Measurements from ENCODE around the gene DSCAML1. TPM values are rescaled to one million over a fixed set of nuclear protein-coding genes. Genes with fewer than 3 reads are reported as not detected.

Gene DSCAML1
- total and polyA plus RNA-seq, 4 experiments from 2014 or later: 1.00 to 1.0 TPM; not detected in 2

GRCh38 chr11:117412653-117413275 is 384.3 kb downstream of the DSCAML1 start:
- no peaks in the 10 kb centered on the region for H3K27me3 Mint-ChIP-seq
- ChIA-PET CTCF (ENCODE audit: partially characterized antibody) (interaction anchor here (7.3 kb wide), 1 partner anchor 14 kb away, joined by 36 read pairs; no protein-coding TSS in a partner anchor), POLR2A (ENCODE audit: partially characterized antibody) (no interaction called here)
- H3K27ac Mint-ChIP-seq: peak overlapping the region in 1 of 7 donors; percentile 2
- Histone ChIP-seq H3K36me3 (ENCODE audit: insufficient read depth, low read length) (peaks cover 16% of the 10 kb centered on the region), H3K27me3 (ENCODE audit: insufficient read depth, low read length) (no peaks in the 10 kb centered on the region), H3K27ac (ENCODE audit: low read depth, low read length) (no peak overlapping the region), H3K9me3 (ENCODE audit: control insufficient read depth in 1 of 2, low read length in 2 of 2) (no peaks in the 10 kb centered on the region), H3K4me3 (ENCODE audit: low read length in 2 of 2) (no peak overlapping the region), H3K4me1 (ENCODE audit: insufficient read depth, low read length) (no peaks in the 10 kb centered on the region)
- H3K4me3 Mint-ChIP-seq: no peak overlapping the region
- peaks cover 25 to 37% of the 10 kb centered on the region in 2 donors for H3K36me3 Mint-ChIP-seq
- H3K9me3 Mint-ChIP-seq: peaks cover 0 to 2% (median 0%) of the 10 kb centered on the region in 8 donors
- no peaks in the 10 kb centered on the region for H3K4me1 Mint-ChIP-seq
- intact Hi-C loops (cut with micrococcal nuclease): no loop called here
- DNase-seq: no peak

DNA sequence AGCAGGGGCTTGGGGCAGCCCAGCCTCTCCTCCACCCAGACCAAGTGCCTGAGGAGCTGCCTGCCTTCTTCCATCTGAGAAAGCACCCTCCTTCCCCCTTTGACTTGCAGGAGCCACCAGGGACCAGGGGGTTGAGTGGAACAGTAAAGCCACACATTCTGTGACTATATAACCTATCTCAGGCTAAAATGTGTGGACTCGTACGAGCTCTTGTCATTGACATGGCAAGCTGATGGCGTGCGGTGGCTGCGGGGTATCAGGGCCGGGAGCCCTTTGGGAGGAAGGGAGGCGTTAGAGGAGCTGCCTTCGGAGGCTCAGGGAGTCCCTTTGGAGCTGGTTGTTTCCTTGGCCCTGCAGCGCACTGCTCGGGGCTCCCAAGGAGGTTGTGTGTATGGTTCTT is 384.8 kb downstream of the DSCAML1 start:
- Mint-ChIP-seq H3K9me3 (peaks cover 0 to 2% (median 0%) of the 10 kb centered on the region in 8 donors), H3K36me3 (peaks cover 27 to 39% of the 10 kb centered on the region in 2 donors), H3K4me1 (no peaks in the 10 kb centered on the region), H3K4me3 (no peak overlapping the region), H3K27me3 (no peaks in the 10 kb centered on the region), H3K27ac (no peak overlapping the region)
- DNase-seq: no peak
- ChIA-PET CTCF (ENCODE audit: partially characterized antibody) (interaction anchor here (7.3 kb wide), 1 partner anchor 14 kb away, joined by 36 read pairs; no protein-coding TSS in a partner anchor), POLR2A (ENCODE audit: partially characterized antibody) (no interaction called here)
- Histone ChIP-seq H3K4me3 (ENCODE audit: low read length in 2 of 2) (no peak overlapping the region), H3K27me3 (ENCODE audit: insufficient read depth, low read length) (no peaks in the 10 kb centered on the region), H3K27ac (ENCODE audit: low read depth, low read length) (no peak overlapping the region), H3K36me3 (ENCODE audit: insufficient read depth, low read length) (peaks cover 16% of the 10 kb centered on the region), H3K9me3 (ENCODE audit: control insufficient read depth in 1 of 2, low read length in 2 of 2) (no peaks in the 10 kb centered on the region), H3K4me1 (ENCODE audit: insufficient read depth, low read length) (no peaks in the 10 kb centered on the region)
- intact Hi-C loops (cut with micrococcal nuclease): no loop called here

DNA sequence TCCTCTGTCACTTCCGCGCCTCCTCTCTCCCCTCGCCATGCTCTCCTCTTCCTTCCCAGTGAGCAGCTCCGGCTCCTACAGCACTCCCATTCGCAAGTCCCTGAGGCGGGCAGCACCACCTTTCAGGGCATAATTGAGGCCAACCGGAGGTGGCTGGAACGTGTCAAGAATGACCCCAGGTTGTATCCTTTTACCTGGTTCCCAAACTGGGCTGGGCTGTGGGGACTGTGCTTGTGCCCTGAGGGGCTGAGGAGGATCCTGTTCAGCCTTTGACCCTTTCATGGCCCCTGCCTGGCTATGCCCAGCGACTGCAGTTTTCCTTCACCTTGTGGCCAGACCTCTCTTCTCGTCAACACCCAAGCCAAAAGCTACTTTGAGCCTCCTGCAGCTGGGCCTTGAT is 385.3 kb downstream of the DSCAML1 start:
- Histone ChIP-seq H3K36me3 (ENCODE audit: insufficient read depth, low read length) (peaks cover 16% of the 10 kb centered on the region), H3K9me3 (ENCODE audit: control insufficient read depth in 1 of 2, low read length in 2 of 2) (no peaks in the 10 kb centered on the region), H3K4me1 (ENCODE audit: insufficient read depth, low read length) (no peaks in the 10 kb centered on the region), H3K27me3 (ENCODE audit: insufficient read depth, low read length) (no peaks in the 10 kb centered on the region), H3K4me3 (ENCODE audit: low read length in 2 of 2) (no peak overlapping the region), H3K27ac (ENCODE audit: low read depth, low read length) (no peak overlapping the region)
- Mint-ChIP-seq H3K27ac (no peak overlapping the region), H3K36me3 (peaks cover 27 to 39% of the 10 kb centered on the region in 2 donors), H3K4me3 (no peak overlapping the region), H3K9me3 (peaks cover 0 to 2% (median 0%) of the 10 kb centered on the region in 8 donors), H3K27me3 (no peaks in the 10 kb centered on the region), H3K4me1 (no peaks in the 10 kb centered on the region)
- intact Hi-C loops (cut with micrococcal nuclease): no loop called here
- POLR2A ChIA-PET (ENCODE audit: partially characterized antibody): no interaction called here
- DNase-seq: no peak
- CTCF ChIA-PET (ENCODE audit: partially characterized antibody): interaction anchor here (7.3 kb wide), 1 partner anchor 15 kb away, joined by 36 read pairs; no protein-coding TSS in a partner anchor

DNA sequence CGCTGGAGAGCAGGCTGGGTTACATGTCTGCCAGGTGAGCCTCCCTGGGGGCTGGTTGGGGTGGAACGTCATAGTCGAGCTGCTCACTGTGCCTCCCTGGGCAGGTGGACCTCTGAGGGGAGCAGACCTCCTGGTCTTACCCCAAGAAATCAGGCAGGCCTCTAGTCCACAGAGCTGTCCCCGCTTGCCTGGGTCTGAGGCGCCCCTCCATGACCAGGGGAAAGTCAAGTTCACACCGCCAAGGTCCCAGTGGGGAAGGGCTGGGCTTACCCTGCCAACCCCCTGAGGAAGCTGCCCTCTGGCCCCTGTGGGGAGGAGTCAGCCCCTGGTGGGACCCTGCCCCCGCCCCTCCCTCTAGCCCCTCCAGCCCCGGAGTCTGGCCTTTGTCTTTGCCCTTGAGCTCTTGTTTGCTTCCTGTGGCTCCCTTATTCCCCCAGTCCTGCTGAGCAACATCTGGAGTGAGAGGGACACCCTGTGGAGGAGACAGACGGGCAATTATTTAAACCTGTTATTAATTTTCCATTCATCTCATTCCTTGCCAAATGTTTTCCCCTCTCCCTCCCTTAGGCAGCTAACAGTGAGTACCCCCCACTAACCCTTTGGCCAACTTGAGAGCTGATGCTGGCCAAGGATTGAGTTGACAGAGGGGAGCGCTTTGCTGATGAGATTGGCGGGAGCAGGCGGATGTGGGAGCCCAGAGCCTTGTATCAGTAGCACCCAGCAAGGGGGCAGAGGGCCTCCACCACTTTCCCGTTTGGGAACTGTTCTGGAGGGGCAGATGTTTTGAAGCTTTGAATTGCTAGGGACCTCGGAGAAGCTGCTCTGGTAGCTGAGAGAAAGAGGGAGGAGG is 385.9 kb downstream of the DSCAML1 start:
- no peaks in the 10 kb centered on the region for H3K9me3 ChIP-seq (ENCODE audit: control insufficient read depth in 1 of 2, low read length in 2 of 2)
- peaks cover 0 to 7% (median 3%) of the 10 kb centered on the region in 8 donors for H3K9me3 Mint-ChIP-seq
- H3K27me3 Mint-ChIP-seq: no peaks in the 10 kb centered on the region
- H3K4me3 Mint-ChIP-seq: no peak overlapping the region
- no peaks in the 10 kb centered on the region for H3K4me1 ChIP-seq (ENCODE audit: insufficient read depth, low read length)
- no peak overlapping the region for H3K27ac ChIP-seq (ENCODE audit: low read depth, low read length)
- no peaks in the 10 kb centered on the region for H3K27me3 ChIP-seq (ENCODE audit: insufficient read depth, low read length)
- intact Hi-C loops (cut with micrococcal nuclease): no loop called here
- ChIA-PET CTCF (ENCODE audit: partially characterized antibody) (interaction anchor here (7.3 kb wide), 1 partner anchor 16 kb away, joined by 36 read pairs; no protein-coding TSS in a partner anchor), POLR2A (ENCODE audit: partially characterized antibody) (no interaction called here)
- H3K36me3 Mint-ChIP-seq: peaks cover 33 to 45% of the 10 kb centered on the region in 2 donors
- H3K4me3 ChIP-seq (ENCODE audit: low read length in 2 of 2): no peak overlapping the region
- H3K4me1 Mint-ChIP-seq: no peaks in the 10 kb centered on the region
- no peak for DNase-seq
- H3K36me3 ChIP-seq (ENCODE audit: insufficient read depth, low read length): peaks cover 16% of the 10 kb centered on the region
- H3K27ac Mint-ChIP-seq: no peak overlapping the region

GRCh38 chr11:117410238-117410637 is 386.8 kb downstream of the DSCAML1 start:
- Histone ChIP-seq H3K27ac (ENCODE audit: low read depth, low read length) (no peak overlapping the region), H3K36me3 (ENCODE audit: insufficient read depth, low read length) (peaks cover 16% of the 10 kb centered on the region), H3K9me3 (ENCODE audit: control insufficient read depth in 1 of 2, low read length in 2 of 2) (no peaks in the 10 kb centered on the region), H3K4me1 (ENCODE audit: insufficient read depth, low read length) (no peaks in the 10 kb centered on the region), H3K4me3 (ENCODE audit: low read length in 2 of 2) (no peak overlapping the region), H3K27me3 (ENCODE audit: insufficient read depth, low read length) (no peaks in the 10 kb centered on the region)
- Mint-ChIP-seq H3K4me3 (no peak overlapping the region), H3K9me3 (peaks cover 0 to 16% (median 11%) of the 10 kb centered on the region in 8 donors), H3K27ac (no peak overlapping the region), H3K4me1 (no peaks in the 10 kb centered on the region), H3K27me3 (no peaks in the 10 kb centered on the region), H3K36me3 (peaks cover 41 to 53% of the 10 kb centered on the region in 2 donors)
- intact Hi-C loops (cut with micrococcal nuclease): no loop called here
- CTCF ChIA-PET (ENCODE audit: partially characterized antibody): interaction anchor here (7.3 kb wide), 1 partner anchor 16 kb away, joined by 36 read pairs; no protein-coding TSS in a partner anchor
- DNase-seq: no peak
- POLR2A ChIA-PET (ENCODE audit: partially characterized antibody): no interaction called here

DNA sequence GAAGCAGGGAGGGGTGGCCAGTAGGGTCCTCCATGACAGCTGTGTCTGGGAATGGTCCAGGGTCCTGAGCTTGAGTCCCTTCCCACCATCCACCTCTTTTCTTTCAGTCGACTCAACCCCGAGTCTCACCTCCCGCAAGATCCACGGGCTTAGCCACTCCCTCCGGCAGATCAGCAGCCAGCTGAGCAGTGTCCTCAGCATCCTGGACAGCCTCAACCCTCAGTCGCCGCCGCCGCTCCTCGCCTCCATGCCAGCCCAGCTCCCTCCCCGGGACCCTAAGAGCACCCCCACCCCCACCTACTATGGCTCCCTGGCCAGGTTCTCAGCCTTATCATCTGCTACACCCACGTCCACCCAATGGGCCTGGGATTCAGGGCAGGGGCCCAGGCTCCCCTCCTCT is 387.5 kb downstream of the DSCAML1 start:
- intact Hi-C loops (cut with micrococcal nuclease): no loop called here
- Histone ChIP-seq H3K4me3 (ENCODE audit: low read length in 2 of 2) (no peak overlapping the region), H3K4me1 (ENCODE audit: insufficient read depth, low read length) (no peaks in the 10 kb centered on the region), H3K27me3 (ENCODE audit: insufficient read depth, low read length) (no peaks in the 10 kb centered on the region), H3K27ac (ENCODE audit: low read depth, low read length) (no peak overlapping the region), H3K36me3 (ENCODE audit: insufficient read depth, low read length) (peaks cover 22% of the 10 kb centered on the region), H3K9me3 (ENCODE audit: control insufficient read depth in 1 of 2, low read length in 2 of 2) (no peaks in the 10 kb centered on the region)
- Mint-ChIP-seq H3K4me1 (no peaks in the 10 kb centered on the region), H3K27me3 (no peaks in the 10 kb centered on the region), H3K9me3 (peaks cover 0 to 19% (median 13%) of the 10 kb centered on the region in 8 donors), H3K4me3 (no peak overlapping the region), H3K27ac (no peak overlapping the region), H3K36me3 (peaks cover 49 to 58% of the 10 kb centered on the region in 2 donors)
- POLR2A ChIA-PET (ENCODE audit: partially characterized antibody): no interaction called here
- CTCF ChIA-PET (ENCODE audit: partially characterized antibody): interaction anchor here (7.3 kb wide), 1 partner anchor 17 kb away, joined by 36 read pairs; no protein-coding TSS in a partner anchor
- DNase-seq: no peak

DNA sequence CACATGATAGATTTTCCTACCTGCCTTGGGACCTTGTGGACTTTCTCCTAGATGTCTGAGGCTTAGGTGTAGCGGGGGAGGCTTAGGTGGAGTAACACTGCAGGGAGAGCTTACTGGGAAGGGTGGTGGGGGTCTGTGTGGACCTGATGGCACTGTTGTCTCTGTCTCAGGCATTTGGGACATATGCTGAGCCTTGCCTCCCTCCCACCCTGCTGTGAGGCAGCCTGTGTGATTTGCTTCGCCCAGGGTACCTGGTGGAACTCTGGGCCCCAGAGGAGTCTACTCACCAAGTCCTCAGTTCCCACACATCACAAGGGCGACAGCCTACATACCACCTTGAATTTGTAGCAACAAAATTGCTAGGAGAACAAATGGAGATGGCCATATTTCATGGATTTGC is 388.7 kb downstream of the DSCAML1 start:
- CTCF ChIA-PET (ENCODE audit: partially characterized antibody): interaction anchor here (7.3 kb wide), 1 partner anchor 18 kb away, joined by 36 read pairs; no protein-coding TSS in a partner anchor

More for the DNA sequence above, 388.7 kb downstream of the DSCAML1 start:
- Histone ChIP-seq H3K9me3 (ENCODE audit: control insufficient read depth in 1 of 2, low read length in 2 of 2) (no peaks in the 10 kb centered on the region), H3K27me3 (ENCODE audit: insufficient read depth, low read length) (no peaks in the 10 kb centered on the region), H3K4me1 (ENCODE audit: insufficient read depth, low read length) (no peaks in the 10 kb centered on the region), H3K27ac (ENCODE audit: low read depth, low read length) (no peak overlapping the region), H3K4me3 (ENCODE audit: low read length in 2 of 2) (no peak overlapping the region), H3K36me3 (ENCODE audit: insufficient read depth, low read length) (peaks cover 22% of the 10 kb centered on the region)
- Mint-ChIP-seq H3K4me1 (no peaks in the 10 kb centered on the region), H3K9me3 (peaks cover 0 to 24% (median 13%) of the 10 kb centered on the region in 8 donors), H3K36me3 (peaks cover 60 to 70% of the 10 kb centered on the region in 2 donors), H3K27me3 (no peaks in the 10 kb centered on the region), H3K27ac (no peak overlapping the region), H3K4me3 (no peak overlapping the region)
- POLR2A ChIA-PET (ENCODE audit: partially characterized antibody): no interaction called here
- no peak for DNase-seq
- intact Hi-C loops (cut with micrococcal nuclease): no loop called here
